ENCODE measurements around the gene VAPA.

GRCh38 chr18:9927392-9928063 is 13.7 kb downstream of the VAPA start:
- no peak for TF ChIP-seq POLR2AphosphoS5 (IDR thresholded peaks at IDR 0.05; ENCODE audit: low read depth, low read length)
- no peak for TF ChIP-seq POLR2A (IDR thresholded peaks at IDR 0.05; ENCODE audit: low read depth, low read length)
- no peak for TF ChIP-seq TAF1 (IDR thresholded peaks at IDR 0.05; ENCODE audit: low read depth, low read length)

All from GM12891 (cell line).